K562 (cell line): ENCODE measurements around the gene DTX4. TPM values are rescaled to one million over a fixed set of nuclear protein-coding genes. Genes with fewer than 3 reads are reported as not detected.
A peak's percentile ranks its signal among the peaks of the same experiment; 100 is the strongest.

Experiments
- CHD1 ChIP-seq: fragments of 200-600 bp; sonication (generic); IDR thresholded peaks from one replicate; pipeline ENCODE4 v1.6.1; 2012; ENCODE audit warnings: mild to moderate bottlenecking, moderate library complexity, low read length, inconsistent platforms
- DPF2 ChIP-seq: fragments of 450-650 bp; IDR thresholded peaks from 2 replicates; pipeline ENCODE4 v1.6.1; 2016
- HOMEZ ChIP-seq: fragments of 250-450 bp; sonication (Bioruptor Pico); IDR thresholded peaks from 2 replicates; pipeline ENCODE4 v1.4.0; 2020; ENCODE audit warnings: mild to moderate bottlenecking, moderate library complexity
- IRF1 ChIP-seq: sonication (generic); formaldehyde crosslinking; IDR thresholded peaks from 2 replicates; pipeline ENCODE4 v1.8.0; 2022; ENCODE audit warnings: missing genetic modification reagents, mild to moderate bottlenecking, borderline replicate concordance
- KDM5B ChIP-seq: fragments of 200-600 bp; sonication (generic); IDR thresholded peaks from 2 replicates; pipeline ENCODE4 v1.6.1; 2012; ENCODE audit warnings: low read depth, mild to moderate bottlenecking, moderate library complexity, low read length, control low read depth, inconsistent platforms; ENCODE audit not compliant: insufficient replicate concordance
- KLF13 ChIP-seq: fragments of 450-650 bp; IDR thresholded peaks from 2 replicates; pipeline ENCODE4 v1.6.1; 2016; ENCODE audit warnings: missing genetic modification characterization, low read depth, mild to moderate bottlenecking, missing compliant biosample characterization, moderate library complexity, borderline replicate concordance
- LEF1 ChIP-seq: fragments of 450-650 bp; IDR thresholded peaks from 2 replicates; pipeline ENCODE4 v1.6.1; 2016; ENCODE audit warnings: mild to moderate bottlenecking
- MAFK ChIP-seq: IDR thresholded peaks from 2 replicates; pipeline ENCODE4 v1.6.1; 2011; ENCODE audit warnings: low read length, improper control_type of control experiment
- POLR2G ChIP-seq: fragments of 200-400 bp; formaldehyde crosslinking; IDR thresholded peaks from 2 replicates; pipeline ENCODE4 v1.6.1; 2017; ENCODE audit warnings: low read depth, mild to moderate bottlenecking, antibody characterized with exemption, low read length, moderate library complexity
- SMAD4 ChIP-seq: fragments of 250-450 bp; sonication (Bioruptor Pico); conservative IDR thresholded peaks from 2 replicates; pipeline ENCODE4 v1.8.0; 2021; ENCODE audit warnings: inconsistent platforms, mild to moderate bottlenecking, moderate library complexity
- SPI1 ChIP-seq: IDR thresholded peaks from 2 replicates; pipeline ENCODE4 v1.6.1; 2011; ENCODE audit warnings: low read depth, low read length, control low read depth, borderline replicate concordance
- TEAD2 ChIP-seq: fragments of 450-650 bp; IDR thresholded peaks from 2 replicates; pipeline ENCODE4 v1.6.1; 2016; ENCODE audit warnings: missing genetic modification characterization, control low read depth, missing compliant biosample characterization
- THAP7 ChIP-seq: fragments of 250-450 bp; sonication (Bioruptor Pico); IDR thresholded peaks from 2 replicates; pipeline ENCODE4 v1.5.0; 2021
- U2AF2 ChIP-seq: fragments of 200-400 bp; formaldehyde crosslinking; optimal IDR thresholded peaks from 2 replicates; pipeline ENCODE3; 2017; ENCODE audit warnings: low read depth, mild to moderate bottlenecking, low read length
- ZBTB7A ChIP-seq: IDR thresholded peaks from 2 replicates; pipeline ENCODE4 v1.6.1; 2011; ENCODE audit warnings: low read depth, mild to moderate bottlenecking, low read length, moderate library complexity, borderline replicate concordance; ENCODE audit not compliant: control insufficient read depth
- polyA plus RNA-seq, 8 experiments: library from polyadenylated mRNA; depleted of rRNA in 4 of 8; stranded (reverse) in 5 of 8; unstranded in 3 of 8; fragments of >200 nt; fragmentation: Nextera tagmentation in 2 of 8; fragmentation: Illumina TruSeq in 1 of 8; extraction: Ambion mirVana in 2 of 8; extraction: Trizol in 1 of 8; gene quantifications; 2 replicates each; pipeline versions ENCODE4 v1.2.1 to v1.2.3, GENCODE V29; 2011 to 2014; ENCODE audit warnings: inconsistent platforms in 1 of 8, missing spikeins in 1 of 8
- total RNA-seq, 7 experiments: library from RNA; depleted of rRNA in 6 of 7; stranded (reverse); fragments of >200 nt in 6 of 7; fragmentation: Illumina TruSeq in 2 of 7; extraction: Trizol in 2 of 7; gene quantifications; 2 replicates each; pipeline versions ENCODE4 v1.2.1 to v1.2.3, GENCODE V29; 2011 to 2021; ENCODE audit warnings: low replicate concordance in 1 of 7

Gene DTX4
- total and polyA plus RNA-seq, 9 of the 15 experiments (the other 6 are each of a cell fraction or from before 2014, with no cell fraction given) = 0.03 to 0.47 (median 0.04) TPM; not detected in 4

DNA sequence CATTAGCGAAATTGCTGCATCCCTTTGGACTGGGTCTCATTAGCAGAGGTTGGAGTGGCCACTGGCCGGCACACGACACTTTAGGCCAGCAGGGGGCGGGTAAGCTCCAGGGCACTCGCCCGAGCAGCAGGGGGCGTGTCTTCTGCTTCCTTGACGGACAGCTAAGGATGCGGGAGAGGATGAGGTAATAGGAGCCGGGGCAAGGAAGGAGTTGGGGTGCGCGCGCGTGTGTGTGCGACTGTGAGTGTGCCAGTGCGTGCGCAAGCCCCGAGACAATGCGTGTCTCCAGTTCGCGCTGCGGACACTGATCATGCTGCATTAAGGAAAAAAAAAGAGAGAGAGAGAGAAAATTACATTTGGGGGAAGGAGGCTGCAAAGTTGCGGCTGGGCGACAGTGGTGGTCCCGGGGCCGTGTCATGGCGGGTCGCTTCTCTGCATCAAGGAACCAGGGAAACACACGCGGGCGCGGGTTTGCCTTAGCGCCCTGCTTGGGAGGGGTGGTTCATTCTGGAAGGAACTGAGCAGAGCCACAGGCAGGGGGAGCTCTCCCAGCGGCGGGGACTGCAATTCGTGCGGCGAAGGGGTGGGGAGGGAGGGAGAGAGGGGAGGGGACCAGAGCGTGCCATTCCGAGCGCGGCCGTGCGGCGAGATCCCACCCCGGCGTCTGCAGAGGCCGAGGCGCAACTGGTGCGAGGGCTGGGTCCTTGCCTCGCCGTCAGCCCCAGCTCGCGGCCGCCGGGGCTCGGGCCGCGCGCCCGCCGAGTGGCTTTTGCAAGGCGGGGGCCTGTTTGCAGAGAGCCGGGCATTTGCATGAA lies at the start of gene DTX4 (continued):
- TF ChIP-seq MAFK (no peak), IRF1 (no peak), U2AF2 (no peak), KLF13 (tag) (no peak), TEAD2 (tag) (no peak), POLR2G (no peak), SPI1 (peak; percentile 50; the same call in 1 of the 2 replicates), HOMEZ (no peak), ZBTB7A (peak; percentile 48; the same call in 1 of the 2 replicates), LEF1 (no peak), CHD1 (no peak), DPF2 (peak; percentile 82), KDM5B (no peak), SMAD4 (CRISPR knock-in tag) (0 out of 2 replicates have a peak, but pooled peaks have one; percentile 20), THAP7 (no peak)
